Neuron (in vitro differentiated cells): ENCODE results near the gene PTGFRN.
"Not testable (repeated sequence)": the region's sequence is repeated elsewhere in the genome, so short reads cannot be mapped to it uniquely, and the experiment has no call there.

Source experiments
- H2AFZ ChIP-seq: one replicate; pipeline ENCODE4 v1.6.1; 2013; ENCODE audit warnings: low read depth, mild to moderate bottlenecking, inconsistent platforms, low read length, moderate library complexity
- H3K27me3 ChIP-seq: one replicate; pipeline ENCODE4 v1.6.1; 2013; ENCODE audit warnings: low read length; ENCODE audit not compliant: insufficient read depth
- H3K36me3 ChIP-seq: one replicate; pipeline ENCODE4 v1.6.1; 2013; ENCODE audit warnings: low read length; ENCODE audit not compliant: insufficient read depth
- H3K4me1 ChIP-seq: one replicate; pipeline ENCODE4 v1.6.1; 2013; ENCODE audit warnings: low read length; ENCODE audit not compliant: insufficient read depth
- H3K4me3 ChIP-seq: 2 replicates; pipeline ENCODE4 v1.5.1; 2013; ENCODE audit warnings: mild to moderate bottlenecking, low read length, moderate library complexity
- H3K9me3 ChIP-seq: one replicate; pipeline ENCODE4 v1.6.1; 2013; ENCODE audit warnings: low read length

The PTGFRN gene

DNA sequence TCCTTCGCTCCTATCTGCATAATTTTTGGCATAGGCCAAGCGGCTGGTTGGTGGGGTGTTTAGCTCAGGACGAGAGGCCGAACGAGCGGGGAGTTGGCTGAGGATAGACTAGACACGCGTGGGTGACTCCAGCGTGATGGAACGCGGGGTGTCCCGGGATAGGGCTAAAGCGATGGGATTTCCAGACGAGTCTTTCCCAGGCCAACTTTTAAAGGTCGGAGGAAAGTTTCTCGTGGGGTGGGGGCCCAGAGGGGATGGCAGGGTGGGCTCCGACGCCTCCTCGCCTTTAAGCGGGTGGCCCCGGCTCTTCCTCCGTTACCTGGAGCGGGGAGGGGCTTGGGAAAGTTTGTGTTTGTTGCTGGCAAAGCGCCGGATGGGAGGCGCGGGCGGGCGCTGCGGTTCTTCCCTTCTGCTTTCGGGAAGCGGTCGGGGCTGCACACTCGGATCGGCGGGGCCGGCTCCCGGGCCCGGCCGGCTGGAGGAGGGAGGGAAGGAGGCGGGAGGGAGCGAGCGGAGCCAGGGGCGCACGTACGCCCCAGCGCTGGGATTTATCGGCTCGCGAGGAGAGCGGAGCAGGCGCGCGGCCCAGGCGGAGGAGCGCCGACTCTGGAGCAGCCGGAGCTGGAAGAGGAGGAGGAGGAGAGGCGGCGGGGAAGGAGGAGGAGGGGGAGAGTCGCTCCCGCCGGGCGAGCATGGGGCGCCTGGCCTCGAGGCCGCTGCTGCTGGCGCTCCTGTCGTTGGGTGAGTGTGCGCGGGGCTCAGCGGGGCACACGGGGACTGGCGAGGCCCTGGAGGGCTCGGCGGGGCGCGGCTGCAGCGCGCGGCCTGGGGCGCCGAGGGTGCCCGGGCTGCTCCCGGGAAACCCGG lies at the start of gene PTGFRN:
PTGFRN (plus strand) TSS at position 405 of the 867 bp plus-strand sequence; CDS start at position 693, 288 bp downstream.
- Histone ChIP-seq H2AFZ (peak within 1 kb of the TSS; percentile 95), H3K4me3 (peak within 1 kb of the TSS; percentile 73), H3K4me1 (peaks cover 21% of the 10 kb centered on the region), H3K9me3 (peaks cover 3% of the 10 kb centered on the region), H3K36me3 (no peaks in the 10 kb centered on the region), H3K27me3 (peaks cover 7% of the 10 kb centered on the region)

DNA sequence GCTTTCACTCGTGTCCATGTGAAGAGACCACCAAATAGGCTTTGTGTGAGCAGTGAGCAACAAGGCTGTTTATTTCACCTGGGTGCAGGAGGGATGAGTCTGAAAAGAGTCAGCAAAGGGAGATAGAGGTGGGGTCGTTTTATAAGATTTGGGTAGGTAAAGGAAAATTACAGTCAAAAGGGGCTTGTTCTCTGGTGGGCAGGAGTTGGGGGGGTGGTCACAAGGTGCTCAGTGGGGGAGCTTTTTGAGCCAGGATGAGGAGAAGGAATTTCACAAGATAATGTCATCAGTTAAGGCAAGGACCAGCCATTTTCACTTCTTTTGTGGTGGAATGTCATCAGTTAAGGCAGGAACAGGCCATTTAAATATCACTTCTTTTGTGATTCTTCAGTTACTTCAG lies 49.5 kb upstream of the PTGFRN start:
- not testable (repeated sequence) for H3K9me3 ChIP-seq

DNA sequence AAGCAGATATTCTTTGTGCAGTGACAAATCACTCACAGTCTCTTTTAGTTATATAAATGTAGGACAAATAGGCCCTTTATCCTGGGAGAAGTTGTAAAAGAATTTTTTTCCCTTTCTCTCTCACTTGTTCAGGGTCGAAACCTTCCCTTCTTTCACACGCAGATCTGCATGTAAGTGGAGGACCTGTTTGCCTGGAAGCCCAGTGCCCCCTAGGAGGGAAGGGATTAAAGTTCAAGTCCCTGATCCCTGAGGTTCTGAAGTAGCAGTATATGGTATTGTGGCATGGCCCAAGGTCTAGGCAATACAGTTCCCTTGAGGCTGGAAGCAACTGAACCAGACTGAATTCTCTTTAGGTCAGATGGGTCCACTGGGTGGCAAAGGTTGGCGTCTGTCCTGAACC lies 48.6 kb upstream of the PTGFRN start:
- Histone ChIP-seq H3K9me3 (no peaks in the 10 kb centered on the region), H2AFZ (no peak overlapping the region)

More for the DNA sequence above, 49.5 kb upstream of the PTGFRN start:
- H3K4me3 ChIP-seq, H3K27me3 ChIP-seq, H2AFZ ChIP-seq, H3K36me3 ChIP-seq, H3K4me1 ChIP-seq: not testable (repeated sequence)

DNA sequence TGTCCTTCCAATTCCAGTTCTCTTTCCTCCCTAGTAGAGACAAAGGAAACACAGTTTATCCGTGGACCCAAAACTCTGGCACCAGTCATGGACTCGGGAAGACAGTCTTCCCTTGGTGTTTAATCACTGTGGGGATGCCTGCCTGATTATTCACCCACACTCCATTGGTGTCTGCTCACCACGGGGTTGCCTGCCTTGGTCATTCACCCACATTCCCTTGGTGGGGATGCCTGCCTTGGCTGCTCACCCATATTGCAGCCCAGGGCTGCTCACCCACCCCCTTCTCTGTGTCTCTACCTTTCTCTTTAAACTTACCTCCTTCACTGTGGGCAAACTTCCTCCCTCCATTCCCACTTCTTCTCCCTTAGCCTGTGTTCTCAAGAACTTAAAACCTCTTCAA lies 46.7 kb upstream of the PTGFRN start:
- not testable (repeated sequence) for H3K9me3 ChIP-seq, H2AFZ ChIP-seq, H3K4me1 ChIP-seq, H3K4me3 ChIP-seq, H3K36me3 ChIP-seq, H3K27me3 ChIP-seq

More for the DNA sequence above, 48.6 kb upstream of the PTGFRN start:
- Histone ChIP-seq H3K36me3 (no peaks in the 10 kb centered on the region), H3K27me3 (peaks cover 2% of the 10 kb centered on the region), H3K4me3 (no peak overlapping the region), H3K4me1 (peaks cover 1% of the 10 kb centered on the region)

DNA sequence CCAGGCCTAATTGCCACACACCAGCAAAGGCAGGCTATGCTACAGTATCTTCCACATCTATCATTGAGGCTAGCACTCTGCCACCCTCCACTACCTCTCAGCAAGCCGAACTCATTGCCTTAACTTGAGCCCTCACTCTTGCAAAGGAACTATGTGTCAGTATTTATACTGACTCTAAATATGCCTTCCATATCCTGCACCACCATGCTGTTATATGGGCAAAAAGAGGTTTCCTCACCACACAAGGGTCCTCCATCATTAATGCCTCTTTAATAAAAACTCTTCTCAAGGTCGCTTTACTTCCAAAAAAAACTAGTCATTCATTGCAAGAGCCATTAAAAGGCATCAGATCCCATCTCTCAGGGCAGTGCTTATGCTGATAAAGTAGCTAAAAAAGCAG lies 43.2 kb upstream of the PTGFRN start:
- not testable (repeated sequence) for H3K36me3 ChIP-seq, H2AFZ ChIP-seq, H3K9me3 ChIP-seq, H3K27me3 ChIP-seq, H3K4me3 ChIP-seq, H3K4me1 ChIP-seq

DNA sequence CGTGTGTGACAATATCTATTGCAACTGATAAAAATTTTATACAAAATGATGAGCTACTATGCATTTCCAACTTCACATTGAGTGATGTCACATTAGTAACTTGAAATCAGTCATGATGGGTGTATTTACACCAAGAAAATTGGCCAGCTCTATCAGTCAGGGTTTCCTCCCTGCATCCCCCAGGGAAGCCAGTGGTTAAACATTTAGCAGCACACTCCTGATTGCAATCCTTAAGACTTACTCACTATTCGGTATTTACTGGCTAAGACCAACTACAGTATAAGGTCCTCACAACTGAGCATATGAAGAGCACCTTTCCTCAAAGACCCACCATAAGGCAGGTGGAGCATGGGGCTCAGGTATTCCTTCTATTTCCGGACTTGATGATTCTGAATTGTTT lies 41.3 kb upstream of the PTGFRN start:
- Histone ChIP-seq H3K27me3 (peaks cover 2% of the 10 kb centered on the region), H3K9me3 (peaks cover 2% of the 10 kb centered on the region), H2AFZ (no peak overlapping the region), H3K4me3 (no peak overlapping the region), H3K4me1 (no peaks in the 10 kb centered on the region), H3K36me3 (no peaks in the 10 kb centered on the region)

DNA sequence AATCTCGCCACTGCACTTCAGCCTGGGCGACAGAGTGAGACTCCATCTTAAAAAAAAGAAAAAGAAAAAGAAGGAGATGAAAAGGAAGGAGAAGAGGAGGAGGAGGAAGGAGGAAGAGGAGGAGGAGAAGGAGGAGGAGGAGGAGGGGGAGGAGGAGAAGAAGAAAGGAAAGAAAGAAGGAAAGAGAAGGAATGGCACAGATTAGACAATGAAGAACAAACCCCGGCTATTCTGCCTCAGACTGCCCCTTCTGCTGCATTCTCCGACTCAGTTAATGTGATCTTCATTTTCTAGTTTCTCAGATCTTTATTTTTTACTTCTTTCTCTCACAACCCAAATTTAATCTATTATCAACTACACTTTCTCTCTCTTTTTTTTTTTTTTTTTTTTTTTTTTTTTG lies 40.1 kb upstream of the PTGFRN start:
- Histone ChIP-seq H3K4me3 (no peak overlapping the region), H2AFZ (no peak overlapping the region), H3K4me1 (peaks cover 4% of the 10 kb centered on the region), H3K36me3 (no peaks in the 10 kb centered on the region), H3K27me3 (peaks cover 2% of the 10 kb centered on the region), H3K9me3 (peaks cover 2% of the 10 kb centered on the region)

DNA sequence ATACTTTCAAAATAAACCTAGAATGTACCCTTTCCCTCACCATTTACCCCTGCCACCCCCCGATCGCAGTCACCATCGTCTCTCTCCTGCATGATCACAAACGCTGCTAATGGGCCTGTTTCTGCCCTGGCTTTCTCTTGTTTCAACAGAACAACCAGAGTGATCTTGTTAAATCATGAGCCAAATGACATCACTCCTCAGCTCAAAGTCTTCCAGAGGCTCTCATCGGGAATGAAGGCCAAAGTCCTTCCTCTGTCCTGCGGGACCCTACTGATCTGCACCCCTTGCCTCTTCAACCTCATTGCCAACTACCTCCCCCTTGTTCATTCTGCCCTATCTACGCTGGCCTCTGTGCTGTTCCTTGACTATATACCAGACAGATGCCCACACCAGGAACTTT lies 39.4 kb upstream of the PTGFRN start:
- Histone ChIP-seq H3K4me3 (no peak overlapping the region), H3K27me3 (no peaks in the 10 kb centered on the region), H2AFZ (no peak overlapping the region), H3K9me3 (peaks cover 2% of the 10 kb centered on the region), H3K4me1 (peaks cover 4% of the 10 kb centered on the region), H3K36me3 (no peaks in the 10 kb centered on the region)

DNA sequence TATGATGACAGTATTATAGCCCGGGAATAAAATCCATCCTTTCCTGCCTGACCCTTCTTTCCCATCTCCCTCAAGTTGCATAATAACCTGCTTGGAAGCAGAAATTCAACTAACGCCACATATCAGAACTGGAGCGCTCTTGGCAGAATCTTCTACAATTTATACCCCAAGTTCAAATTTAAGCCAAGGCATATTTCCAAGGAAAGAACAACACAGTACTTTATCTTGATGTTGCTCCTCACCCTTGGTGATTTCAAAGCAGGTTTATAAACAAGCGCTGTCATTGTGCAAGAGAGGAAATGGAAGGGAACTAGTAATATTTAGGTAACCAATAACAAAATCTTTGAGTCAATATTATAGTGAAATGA lies 38.0 kb upstream of the PTGFRN start:
- Histone ChIP-seq H2AFZ (no peak overlapping the region), H3K27me3 (no peaks in the 10 kb centered on the region), H3K9me3 (peaks cover 2% of the 10 kb centered on the region), H3K4me3 (no peak overlapping the region), H3K4me1 (peaks cover 4% of the 10 kb centered on the region), H3K36me3 (no peaks in the 10 kb centered on the region)

DNA sequence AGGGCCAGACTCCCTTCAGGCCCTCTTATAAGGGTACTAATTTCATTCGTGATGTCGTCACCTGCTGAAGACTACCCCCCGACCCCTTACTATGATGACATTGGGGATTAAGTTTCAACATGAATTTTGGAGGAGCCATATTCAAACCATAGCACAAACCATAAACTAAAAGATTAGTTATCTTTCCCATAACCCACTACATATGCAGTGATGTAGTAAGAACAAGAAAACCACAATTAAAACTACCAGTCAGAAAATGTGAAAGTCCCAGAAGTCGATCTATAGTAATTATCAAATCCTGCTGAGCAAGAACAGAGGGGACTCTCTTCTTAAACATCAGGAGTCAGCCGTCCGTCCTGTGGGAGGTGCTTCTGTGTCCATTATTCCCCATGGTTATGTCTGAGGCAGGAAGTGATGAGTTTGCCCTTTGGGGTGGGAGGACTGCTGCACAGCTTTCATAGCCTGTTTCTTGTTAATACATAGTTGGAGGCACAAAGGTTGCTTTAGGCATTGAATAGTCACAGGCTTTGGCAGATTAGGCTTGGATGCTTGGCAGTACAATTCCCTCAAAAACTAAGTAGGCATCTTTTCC lies 35.9 kb upstream of the PTGFRN start:
- Histone ChIP-seq H3K9me3 (no peaks in the 10 kb centered on the region), H3K27me3 (no peaks in the 10 kb centered on the region), H2AFZ (no peak overlapping the region), H3K4me1 (peaks cover 18% of the 10 kb centered on the region), H3K36me3 (no peaks in the 10 kb centered on the region), H3K4me3 (no peak overlapping the region)

DNA sequence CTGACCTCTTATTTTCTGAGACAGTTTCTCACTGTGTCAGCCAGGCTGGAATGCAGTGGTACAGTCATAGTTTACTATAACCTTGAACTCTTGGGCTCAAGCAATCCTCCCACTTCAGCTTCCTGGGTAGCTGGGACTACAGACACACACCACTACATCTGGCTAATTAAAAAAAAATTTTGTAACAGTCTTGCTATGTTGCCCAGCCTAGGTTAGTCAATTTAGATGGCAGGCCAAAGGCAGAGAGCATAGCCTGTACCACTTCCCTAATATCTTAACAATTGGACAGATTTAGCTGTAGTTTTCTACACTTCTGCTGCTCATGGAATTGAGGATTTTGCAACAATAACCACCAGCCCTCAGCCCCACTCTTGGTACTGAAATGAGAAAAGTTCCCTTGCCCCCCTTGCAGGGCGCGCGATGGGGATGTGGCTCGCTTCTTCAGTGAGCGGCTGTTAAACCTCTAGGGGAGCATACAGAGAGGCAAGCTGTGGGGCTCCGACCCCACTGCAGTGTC lies 34.9 kb upstream of the PTGFRN start:
- no peaks in the 10 kb centered on the region for H3K36me3 ChIP-seq
- no peaks in the 10 kb centered on the region for H3K9me3 ChIP-seq
- peaks cover 29% of the 10 kb centered on the region for H3K4me1 ChIP-seq
- no peak overlapping the region for H3K4me3 ChIP-seq
- H3K27me3 ChIP-seq, result no peaks in the 10 kb centered on the region
- no peak overlapping the region for H2AFZ ChIP-seq

DNA sequence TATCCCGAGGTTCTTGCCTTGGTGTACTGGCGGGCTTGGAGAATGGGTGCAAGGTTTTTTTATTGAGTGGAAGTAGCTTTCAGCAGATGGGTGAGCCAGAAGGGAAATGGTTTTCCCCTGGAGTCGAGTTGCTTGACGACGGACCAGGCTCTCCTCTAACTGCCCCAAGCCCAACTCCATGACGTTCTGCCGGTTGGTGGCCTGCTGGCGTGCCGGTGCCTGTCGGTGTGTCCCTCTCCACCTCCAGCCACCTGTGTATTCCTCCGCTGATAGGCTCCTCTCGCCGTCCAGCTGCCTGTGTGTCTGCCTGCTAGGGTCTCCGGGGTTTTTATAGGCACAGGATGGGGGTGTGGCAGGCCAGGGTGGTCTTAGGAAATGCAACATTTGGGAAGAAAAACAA lies 34.3 kb upstream of the PTGFRN start:
- H3K9me3 ChIP-seq, result no peaks in the 10 kb centered on the region
- H3K36me3 ChIP-seq, result no peaks in the 10 kb centered on the region
- no peak overlapping the region for H2AFZ ChIP-seq
- peaks cover 29% of the 10 kb centered on the region for H3K4me1 ChIP-seq
- no peaks in the 10 kb centered on the region for H3K27me3 ChIP-seq
- H3K4me3 ChIP-seq, result no peak overlapping the region

DNA sequence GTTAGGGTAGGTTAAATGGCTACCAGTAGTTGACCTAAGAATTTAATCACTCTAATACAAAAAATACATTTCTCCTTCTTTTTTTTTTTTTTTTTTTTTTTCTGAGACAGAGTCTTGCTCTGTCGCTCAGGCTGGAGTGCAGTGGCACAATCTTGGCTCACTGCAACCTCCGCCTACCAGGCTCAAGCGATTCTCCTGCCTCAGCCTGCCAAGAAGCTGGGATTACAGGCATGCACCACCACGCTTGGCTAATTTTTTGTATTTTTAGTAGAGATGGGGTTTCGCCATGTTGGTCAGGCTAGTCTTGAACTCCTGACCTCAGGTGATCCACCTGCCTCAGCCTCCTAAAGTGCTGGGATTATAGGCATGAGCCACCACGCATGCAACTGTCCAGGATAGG lies 33.8 kb upstream of the PTGFRN start:
- not testable (repeated sequence) for H3K27me3 ChIP-seq, H3K4me3 ChIP-seq

More for the DNA sequence above, 33.8 kb upstream of the PTGFRN start:
- not testable (repeated sequence) for H3K36me3 ChIP-seq, H2AFZ ChIP-seq, H3K9me3 ChIP-seq
- H3K4me1 ChIP-seq, result peaks cover 29% of the 10 kb centered on the region
